H1 (cell line): Measurements from ENCODE around the gene TCAIM. TPM values are rescaled to one million over a fixed set of nuclear protein-coding genes. Genes with fewer than 3 reads are reported as not detected.
A peak's percentile ranks its signal among the peaks of the same experiment; 100 is the strongest.

Source experiments
- CTCF ChIA-PET: fragments of 300-600 bp; sonication (Branson Sonifier 250); formaldehyde crosslinking; loops from one replicate; lab custom pipeline; 2021; ENCODE audit not compliant: partially characterized antibody; lab: Charles Lee
- POLR2A ChIA-PET: fragments of 300-600 bp; sonication (Branson Sonifier 250); formaldehyde crosslinking; loops from one replicate; lab custom pipeline; 2021; ENCODE audit warnings: inconsistent platforms; ENCODE audit not compliant: partially characterized antibody; lab: Charles Lee
- DNase-seq, 2 experiments: peaks; one replicate each; pipeline versions ENCODE4 v3.0.0 to v3.0.0-alpha.2; 2010 to 2022; ENCODE audit warnings: low spot score in 2 of 2, low read depth in 1 of 2, mixed read lengths in 1 of 2
- FAIRE-seq: peaks from 2 replicates; lab custom pipeline; 2011; peaks lifted over from hg19 to GRCh38; lab: Jason Lieb, UNC
- H2AFZ ChIP-seq: 2 replicates; pipeline ENCODE4 v1.8.1; 2012; ENCODE audit warnings: low read length, inconsistent platforms
- H2AK5ac ChIP-seq: 2 replicates; pipeline ENCODE4 v1.6.1; 2013; ENCODE audit warnings: low read depth, low read length
- H2BK120ac ChIP-seq: replicated peaks from 2 replicates; pipeline ENCODE3; 2013; ENCODE audit warnings: low read depth, low read length, inconsistent platforms
- H2BK12ac ChIP-seq: 2 replicates; pipeline ENCODE4 v1.6.1; 2013; ENCODE audit warnings: low read depth, low read length
- H2BK15ac ChIP-seq: 2 replicates; pipeline ENCODE4 v1.6.1; 2013; ENCODE audit warnings: low read length
- H2BK20ac ChIP-seq: 2 replicates; pipeline ENCODE4 v1.6.1; 2013; ENCODE audit warnings: low read length
- H2BK5ac ChIP-seq: 2 replicates; pipeline ENCODE4 v1.6.1; 2013; ENCODE audit warnings: low read depth, low read length
- H3K14ac ChIP-seq: 2 replicates; pipeline ENCODE4 v1.6.1; 2013; ENCODE audit warnings: inconsistent platforms; ENCODE audit not compliant: insufficient read length
- H3K18ac ChIP-seq: 2 replicates; pipeline ENCODE4 v1.6.1; 2013; ENCODE audit warnings: low read length; ENCODE audit errors: extremely low read depth
- H3K23ac ChIP-seq: 2 replicates; pipeline ENCODE4 v1.6.1; 2013; ENCODE audit warnings: inconsistent platforms; ENCODE audit not compliant: insufficient read length
- H3K23me2 ChIP-seq: 2 replicates; pipeline ENCODE4 v1.6.1; 2013; ENCODE audit warnings: low read depth, low read length
- H3K27ac ChIP-seq: 2 replicates; pipeline ENCODE4 v1.6.1; 2011; ENCODE audit warnings: low read depth, low read length, inconsistent platforms
- H3K27me3 ChIP-seq, 4 experiments: replicated peaks in 1 of 4; 1 replicate in 1 of 4; 2 replicates in 3 of 4; pipeline versions ENCODE4 v1.6.1 to v1.8.1; 2011 to 2013; ENCODE audit warnings: low read length in 3 of 4, mild to moderate bottlenecking in 3 of 4, inconsistent platforms in 2 of 4, mixed read lengths in 2 of 4, moderate library complexity in 1 of 4; ENCODE audit not compliant: control insufficient read depth in 3 of 4, insufficient read depth in 3 of 4; ENCODE audit errors: extremely low read depth in 1 of 4
- H3K36me3 ChIP-seq, 4 experiments: 2 replicates each; pipeline versions ENCODE4 v1.6.1 to v1.8.1; 2011 to 2013; ENCODE audit warnings: mild to moderate bottlenecking in 4 of 4, low read length in 3 of 4, moderate library complexity in 2 of 4, control low read depth in 1 of 4, inconsistent platforms in 1 of 4; ENCODE audit not compliant: insufficient read depth in 4 of 4, control insufficient read depth in 2 of 4
- H3K4ac ChIP-seq: replicated peaks from 2 replicates; pipeline ENCODE3; 2013; ENCODE audit warnings: low read length, low read depth, mixed read lengths, inconsistent platforms; ENCODE audit not compliant: insufficient read length
- H3K4me1 ChIP-seq, 4 experiments: replicated peaks in 1 of 4; 1 replicate in 1 of 4; 2 replicates in 3 of 4; pipeline versions ENCODE4 v1.6.1 to v1.8.1; 2011 to 2013; ENCODE audit warnings: low read length in 3 of 4, inconsistent platforms in 2 of 4, mixed read lengths in 1 of 4; ENCODE audit not compliant: insufficient read depth in 4 of 4, control insufficient read depth in 3 of 4
- H3K4me2 ChIP-seq, 2 experiments: 2 replicates each; pipeline versions ENCODE4 v1.6.1 to v1.8.1; 2011 to 2013; ENCODE audit warnings: low read depth in 2 of 2, low read length in 2 of 2, control low read depth in 1 of 2, inconsistent platforms in 1 of 2, mild to moderate bottlenecking in 1 of 2; ENCODE audit not compliant: insufficient read depth in 1 of 2
- H3K4me3 ChIP-seq, 4 experiments: fragments of 200-600, 300-600 bp in 1 of 4; sonication (generic), shearing (Covaris generic), sonication (Bioruptor Twin) in 1 of 4; 2 replicates each; pipeline versions ENCODE4 v1.5.1 to v1.8.1; 2011 to 2016; ENCODE audit warnings: low read length in 4 of 4, low read depth in 3 of 4, control low read depth in 2 of 4, inconsistent platforms in 2 of 4, mild to moderate bottlenecking in 2 of 4, mixed read lengths in 1 of 4, moderate library complexity in 1 of 4; ENCODE audit not compliant: insufficient read depth in 2 of 4; ENCODE audit errors: extremely low read depth in 1 of 4
- H3K56ac ChIP-seq: replicated peaks from 2 replicates; pipeline ENCODE3; 2013; ENCODE audit warnings: low read depth, mild to moderate bottlenecking, mixed read lengths, low read length, inconsistent platforms; ENCODE audit not compliant: insufficient read length
- H3K79me1 ChIP-seq: 2 replicates; pipeline ENCODE4 v1.6.1; 2013; ENCODE audit warnings: low read depth, low read length, control low read depth
- H3K79me2 ChIP-seq, 2 experiments: 2 replicates each; pipeline versions ENCODE4 v1.6.1 to v1.8.1; 2012 to 2013; ENCODE audit warnings: low read length in 2 of 2, mild to moderate bottlenecking in 2 of 2, inconsistent platforms in 1 of 2; ENCODE audit not compliant: insufficient read depth in 2 of 2, control insufficient read depth in 1 of 2
- H3K9ac ChIP-seq, 4 experiments: replicated peaks in 1 of 4; 1 replicate in 1 of 4; 2 replicates in 3 of 4; pipeline versions ENCODE4 v1.6.1 to v1.8.1; 2011 to 2013; ENCODE audit warnings: low read depth in 3 of 4, low read length in 3 of 4, control low read depth in 2 of 4, mild to moderate bottlenecking in 2 of 4, moderate library complexity in 2 of 4, inconsistent platforms in 1 of 4; ENCODE audit errors: extremely low read depth in 1 of 4
- H3K9me3 ChIP-seq, 2 experiments: 2 replicates each; pipeline versions ENCODE4 v1.6.1 to v1.8.1; 2012 to 2013; ENCODE audit warnings: mild to moderate bottlenecking in 2 of 2, moderate library complexity in 2 of 2, control low read depth in 1 of 2, inconsistent platforms in 1 of 2, low read depth in 1 of 2, low read length in 1 of 2, mixed read lengths in 1 of 2; ENCODE audit not compliant: insufficient read depth in 2 of 2
- H4K20me1 ChIP-seq, 2 experiments: replicated peaks in 1 of 2; 2 replicates each; pipeline versions ENCODE3 to v1.8.1; 2011 to 2013; ENCODE audit warnings: inconsistent platforms in 2 of 2, low read length in 2 of 2, mild to moderate bottlenecking in 1 of 2; ENCODE audit not compliant: insufficient read depth in 2 of 2, control insufficient read depth in 1 of 2
- H4K5ac ChIP-seq: 2 replicates; pipeline ENCODE4 v1.6.1; 2013; ENCODE audit warnings: low read length, low read depth, mixed read lengths, inconsistent platforms; ENCODE audit not compliant: insufficient read length
- H4K8ac ChIP-seq: 2 replicates; pipeline ENCODE4 v1.8.0; 2013; ENCODE audit warnings: mild to moderate bottlenecking, moderate library complexity, low read length, inconsistent platforms; ENCODE audit not compliant: insufficient read depth; ENCODE audit errors: extremely low read depth
- H4K91ac ChIP-seq: replicated peaks from 2 replicates; pipeline ENCODE3; 2013; ENCODE audit warnings: low read length, mixed read lengths, inconsistent platforms; ENCODE audit not compliant: insufficient read length
- CTCF ChIP-seq, 3 experiments: IDR thresholded peaks; 1 replicate in 2 of 3; 2 replicates in 1 of 3; pipeline versions ENCODE4 v1.5.1 to v1.6.1; 2011; ENCODE audit warnings: low read length in 3 of 3, mild to moderate bottlenecking in 3 of 3, inconsistent platforms in 2 of 3, low read depth in 1 of 3, moderate library complexity in 1 of 3; ENCODE audit not compliant: insufficient read depth in 1 of 3; ENCODE audit errors: control extremely low read depth in 1 of 3
- EZH2 ChIP-seq: fragments of 200-600 bp; sonication (generic); IDR thresholded peaks from 2 replicates; pipeline ENCODE4 v1.7.1; 2012; ENCODE audit warnings: low read depth, mild to moderate bottlenecking, moderate library complexity, low read length, inconsistent platforms; ENCODE audit not compliant: severe bottlenecking
- KDM5A ChIP-seq: fragments of 200-600 bp; IDR thresholded peaks from 2 replicates; pipeline ENCODE4 v1.7.1; 2012; ENCODE audit warnings: mild to moderate bottlenecking, low read length, inconsistent platforms, mixed read lengths
- RAD21 ChIP-seq, 2 experiments: IDR thresholded peaks in 1 of 2; conservative IDR thresholded peaks in 1 of 2; 2 replicates each; pipeline ENCODE4 v1.6.1; 2011; ENCODE audit warnings: low read depth in 2 of 2, low read length in 2 of 2, improper control_type of control experiment in 1 of 2, inconsistent platforms in 1 of 2, mild to moderate bottlenecking in 1 of 2, moderate library complexity in 1 of 2
- WGBS, 2 experiments: shearing (Covaris generic) in 1 of 2; methylation state at CpG; one replicate each; pipeline versions ENCODE4 v1.1.6 to v1.1.7; 2013 to 2015; ENCODE audit warnings: low lambda C conversion rate in 2 of 2, mixed read lengths in 2 of 2, inconsistent platforms in 1 of 2, low coverage in 1 of 2, missing lambda C conversion rate in 1 of 2; ENCODE audit not compliant: insufficient replicate concordance in 2 of 2, insufficient coverage in 1 of 2, insufficient read length in 1 of 2; ENCODE audit errors: extremely low coverage in 1 of 2, missing lambda C conversion rate in 1 of 2; 5-methylcytosine and 5-hydroxymethylcytosine counted together
- polyA plus RNA-seq, 7 experiments: library from polyadenylated mRNA; depleted of rRNA in 3 of 7; stranded (reverse) in 5 of 7; unstranded in 2 of 7; fragments of >200 nt in 5 of 7; fragments of 200-250 nt in 2 of 7; gene quantifications; 1 replicate in 5 of 7; 2 replicates in 1 of 7; 4 replicates in 1 of 7; pipeline versions ENCODE4 v1.2.1 to v1.2.3, GENCODE V29; 2011 to 2013; ENCODE audit warnings: missing spikeins in 2 of 7, mixed read lengths in 2 of 7
- total RNA-seq: library from RNA; stranded (reverse); fragmentation: NEBNext Ultra II Directional; extraction: Animal tissue kit (Norgen Biotek cat#: 25700); gene quantifications from 2 replicates; pipeline ENCODE4 v1.2.1, GENCODE V29; 2021

The TCAIM gene
- total and polyA plus RNA-seq, 2 of the 8 experiments (the other 6 are each of a cell fraction or from before 2014, with no cell fraction given) = 6.9 to 22.1 TPM

GRCh38 chr3:44323341-44323955, 15.1 kb upstream of the TCAIM start:
- Histone ChIP-seq H2AK5ac (no peak overlapping the region), H3K56ac (no peak overlapping the region), H2BK15ac (no peak overlapping the region), H2BK120ac (no peak overlapping the region), H3K9me3 (no peaks in the 10 kb centered on the region), H3K27ac (no peak overlapping the region), H3K4me1 (no peaks in the 10 kb centered on the region), H3K79me1 (no peaks in the 10 kb centered on the region), H3K36me3 (no peaks in the 10 kb centered on the region), H3K18ac (no peak overlapping the region), H3K23me2 (no peaks in the 10 kb centered on the region)
- WGBS, 2 experiments = 8% methylated on average over 4 of the region's 4 CpGs; no CpG with 5 or more reads in 1 of the 2 experiments
- TF ChIP-seq CTCF (IDR thresholded peaks at IDR 0.05; ENCODE audit: control extremely low read depth in 1 of 3, insufficient read depth in 1 of 3, low read depth in 1 of 3, low read length in 3 of 3) (peak in 2 of 3 experiments; percentile 65 to 67; a peak in 2 of 4 replicates), RAD21 (IDR thresholded peaks at IDR 0.05 in 1 of 2, conservative IDR thresholded peaks at IDR 0.05 in 1 of 2; ENCODE audit: low read depth in 2 of 2, low read length in 2 of 2) (peak; percentile 84 to 85), KDM5A (no peak), EZH2 (no peak)
- TF ChIP-seq, all 59 proteins: peak for 2
- Histone ChIP-seq H2BK5ac (no peak overlapping the region), H3K27me3 (no peaks in the 10 kb centered on the region), H3K14ac (no peak overlapping the region), H2AFZ (no peak overlapping the region), H3K23ac (no peak overlapping the region), H4K8ac (no peak overlapping the region), H3K79me2 (no peaks in the 10 kb centered on the region), H3K4ac (no peak overlapping the region), H4K20me1 (no peaks in the 10 kb centered on the region), H2BK20ac (no peak overlapping the region), H3K4me3 (no peak overlapping the region), H4K5ac (no peak overlapping the region), H3K4me2 (no peak overlapping the region), H4K91ac (no peak overlapping the region), H2BK12ac (no peak overlapping the region), H3K9ac (no peak overlapping the region)
- POLR2A ChIA-PET = no interaction called here
- FAIRE-seq = peak; percentile 84
- DNase-seq = peak in 1 of 2 experiments; percentile 54
- CTCF ChIA-PET = interaction anchor here (0.6 to 2.6 kb wide), 19 partner anchors 13 to 591 kb away, joined by 3 to 20 read pairs (median 3); partner anchors contain the start of gene TCAIM
